Measurements from ENCODE around the gene DCTPP1.

DCTPP1 gene

DNA sequence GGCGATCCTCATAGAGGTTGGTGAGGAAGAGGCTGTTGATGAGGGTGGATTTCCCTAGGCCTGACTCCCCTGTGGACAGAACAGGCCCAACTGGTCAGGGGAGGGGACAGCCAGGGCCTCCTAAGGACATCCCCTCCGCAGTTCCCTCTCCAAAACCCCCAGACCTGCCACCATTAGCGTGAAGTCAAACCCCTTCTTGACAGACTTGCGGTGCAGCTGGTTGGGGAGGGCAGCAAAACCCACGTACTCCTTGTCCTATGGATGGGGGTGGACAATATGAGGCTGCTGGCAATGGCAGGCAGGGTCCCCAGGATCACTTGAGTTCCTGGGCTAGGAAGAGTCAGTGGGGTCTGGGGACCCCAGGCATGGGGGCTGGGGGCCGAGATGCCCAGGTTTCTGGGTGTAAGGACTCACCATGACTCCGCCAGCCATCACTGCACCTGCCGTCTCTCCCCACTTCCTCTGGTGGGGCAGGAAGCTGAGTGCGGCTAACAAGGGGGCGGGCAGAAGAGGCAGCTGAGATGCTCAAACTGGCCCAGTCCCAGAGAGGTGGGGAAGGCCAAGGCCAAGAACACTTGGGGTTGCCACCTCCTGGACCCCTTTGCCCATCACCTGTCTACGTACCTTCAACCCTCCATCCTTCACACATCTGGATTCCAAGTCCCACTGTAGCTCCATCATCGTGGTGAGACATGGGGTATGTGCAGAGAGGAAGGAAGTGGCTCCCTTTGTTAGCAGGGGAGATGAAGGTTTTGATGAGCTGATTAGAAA, 47.5 kb downstream of the DCTPP1 start, which contains the start of gene SEPTIN1:
TSS of gene SEPTIN1 (minus strand) at position 451 of the 771 bp plus-strand sequence. CDS start at position 432, 19 bp downstream.
- peak in 3 of 4 experiments; percentile 45 to 72 (median 58) for DNase-seq (ENCODE audit: low read depth in 4 of 4, low spot score in 1 of 4)

DNA sequence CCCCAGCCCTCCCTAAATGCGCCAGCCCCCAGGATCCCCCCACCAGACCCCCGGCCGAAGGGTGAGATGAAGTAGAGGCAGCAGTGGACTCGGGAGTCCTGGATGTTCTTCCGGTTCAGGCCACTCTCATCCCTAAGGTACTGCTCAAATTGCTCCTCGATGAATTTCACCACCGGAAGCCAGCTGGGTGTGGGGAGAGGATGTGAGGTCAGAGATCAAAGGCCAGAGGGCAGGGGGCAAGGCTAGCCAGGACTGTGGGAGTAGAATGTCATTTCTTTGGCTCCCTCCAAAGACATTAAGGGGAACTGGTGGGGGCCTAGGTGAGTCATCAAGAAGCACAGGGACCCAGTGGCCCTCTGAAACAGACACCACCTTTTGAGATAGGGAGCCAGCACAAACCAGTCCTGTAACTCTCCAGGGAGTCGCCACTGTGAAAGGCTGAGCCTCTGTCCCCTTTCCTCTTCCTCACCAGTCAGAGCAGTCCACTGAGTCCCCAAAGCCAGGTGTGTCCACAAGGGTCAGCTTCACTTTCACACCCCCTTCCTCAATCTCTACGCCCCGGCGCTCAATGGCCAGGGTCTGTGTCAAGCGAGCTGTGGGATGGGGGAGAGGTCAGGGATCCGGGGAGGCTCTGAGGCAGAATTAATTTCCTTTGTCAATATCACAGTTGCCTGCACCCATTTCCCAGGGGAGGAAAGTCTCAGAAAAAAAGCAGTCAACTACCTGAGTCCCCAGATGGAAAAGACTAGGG, 48.4 kb downstream of the DCTPP1 start:
- peak in 1 of 4 experiments; percentile 24 for DNase-seq (ENCODE audit: low read depth in 4 of 4, low spot score in 1 of 4)

DNA sequence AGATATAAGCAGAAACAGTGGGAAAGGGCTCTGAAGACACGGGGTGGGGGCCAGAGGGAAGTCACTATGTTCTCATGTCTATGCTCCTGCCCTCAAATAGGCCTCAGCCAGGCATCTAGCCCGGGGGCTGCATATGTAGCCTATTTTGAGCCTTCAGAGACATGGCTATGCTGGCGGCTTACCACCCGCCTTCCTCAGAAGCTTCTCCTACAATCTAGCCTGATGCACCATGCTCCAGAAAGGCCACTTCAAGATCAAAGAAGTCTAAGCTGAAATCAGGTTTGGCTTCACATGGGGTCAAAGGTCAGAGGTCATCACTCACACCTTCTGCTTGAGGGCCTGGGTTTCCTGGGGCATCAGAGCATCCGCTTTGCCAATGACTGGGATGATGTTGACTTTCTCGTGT, 49.0 kb downstream of the DCTPP1 start:
- no peak for DNase-seq (ENCODE audit: low read depth in 4 of 4, low spot score in 1 of 4)

DNA sequence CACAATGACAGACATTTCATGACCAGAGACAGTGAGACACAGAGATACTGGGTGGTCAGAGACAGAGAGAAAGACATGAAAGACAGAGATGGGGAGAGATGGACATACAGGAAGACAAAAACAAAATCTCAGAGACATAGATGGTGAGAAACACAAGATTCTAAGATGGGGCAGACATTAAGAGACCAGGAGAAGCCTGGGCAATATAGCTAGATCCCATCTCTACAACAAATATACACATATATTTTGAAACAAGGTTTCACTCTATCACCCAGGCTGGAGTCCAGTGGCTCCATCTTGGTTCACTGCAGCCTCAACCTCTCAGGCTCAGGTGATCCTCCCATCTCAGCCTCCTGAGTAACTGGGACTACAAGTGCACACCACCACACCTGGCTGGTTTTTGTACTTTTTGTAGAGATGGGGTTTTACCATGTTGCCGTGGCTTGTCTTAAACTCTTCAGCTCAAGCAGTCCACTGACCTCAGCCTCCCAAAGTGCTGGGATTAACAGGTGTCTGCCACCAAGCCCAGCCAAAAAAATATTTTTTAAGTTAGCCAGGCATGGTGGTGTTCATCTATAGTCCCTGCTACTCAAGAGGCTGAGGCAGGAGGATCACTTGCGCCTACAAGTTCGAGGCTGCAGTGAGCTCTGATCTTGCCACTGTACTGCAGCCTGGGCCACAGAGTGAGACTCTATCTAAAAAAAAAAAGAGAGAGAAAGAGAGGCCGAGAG, 49.6 kb downstream of the DCTPP1 start:
- no peak for DNase-seq (ENCODE audit: low read depth in 4 of 4, low spot score in 1 of 4)

DNA sequence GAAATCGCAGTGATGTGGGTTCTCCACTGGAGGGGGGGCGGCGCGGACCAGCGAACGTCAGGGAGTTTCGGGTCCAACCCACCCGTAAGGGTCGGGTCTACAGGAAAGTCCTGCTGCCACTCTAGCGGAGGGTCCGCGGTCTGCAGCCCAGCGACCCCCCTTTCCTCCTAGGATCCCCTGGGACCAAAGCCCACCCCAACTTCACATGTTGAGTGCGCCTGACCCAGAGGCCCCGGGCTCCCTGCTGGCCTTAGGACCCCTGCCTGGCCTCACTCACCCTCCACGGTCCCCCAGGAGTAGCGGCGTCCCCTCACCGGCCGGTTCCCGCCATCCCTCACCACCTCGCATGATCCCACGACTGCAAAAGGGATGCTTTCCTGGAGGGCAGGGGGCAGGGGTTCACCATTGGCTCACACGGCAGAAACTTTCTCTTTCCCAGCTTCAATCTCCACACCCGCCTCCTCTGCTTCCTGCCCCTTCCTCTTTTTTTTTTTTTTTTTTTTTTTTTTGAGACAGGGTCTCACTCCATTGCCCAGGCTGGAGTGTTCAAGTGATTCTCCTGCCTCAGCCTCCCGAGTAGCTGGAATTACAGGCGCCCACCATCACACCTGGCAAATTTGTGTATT, 50.6 kb downstream of the DCTPP1 start:
- DNase-seq (ENCODE audit: low read depth in 4 of 4, low spot score in 1 of 4): no peak

DNA sequence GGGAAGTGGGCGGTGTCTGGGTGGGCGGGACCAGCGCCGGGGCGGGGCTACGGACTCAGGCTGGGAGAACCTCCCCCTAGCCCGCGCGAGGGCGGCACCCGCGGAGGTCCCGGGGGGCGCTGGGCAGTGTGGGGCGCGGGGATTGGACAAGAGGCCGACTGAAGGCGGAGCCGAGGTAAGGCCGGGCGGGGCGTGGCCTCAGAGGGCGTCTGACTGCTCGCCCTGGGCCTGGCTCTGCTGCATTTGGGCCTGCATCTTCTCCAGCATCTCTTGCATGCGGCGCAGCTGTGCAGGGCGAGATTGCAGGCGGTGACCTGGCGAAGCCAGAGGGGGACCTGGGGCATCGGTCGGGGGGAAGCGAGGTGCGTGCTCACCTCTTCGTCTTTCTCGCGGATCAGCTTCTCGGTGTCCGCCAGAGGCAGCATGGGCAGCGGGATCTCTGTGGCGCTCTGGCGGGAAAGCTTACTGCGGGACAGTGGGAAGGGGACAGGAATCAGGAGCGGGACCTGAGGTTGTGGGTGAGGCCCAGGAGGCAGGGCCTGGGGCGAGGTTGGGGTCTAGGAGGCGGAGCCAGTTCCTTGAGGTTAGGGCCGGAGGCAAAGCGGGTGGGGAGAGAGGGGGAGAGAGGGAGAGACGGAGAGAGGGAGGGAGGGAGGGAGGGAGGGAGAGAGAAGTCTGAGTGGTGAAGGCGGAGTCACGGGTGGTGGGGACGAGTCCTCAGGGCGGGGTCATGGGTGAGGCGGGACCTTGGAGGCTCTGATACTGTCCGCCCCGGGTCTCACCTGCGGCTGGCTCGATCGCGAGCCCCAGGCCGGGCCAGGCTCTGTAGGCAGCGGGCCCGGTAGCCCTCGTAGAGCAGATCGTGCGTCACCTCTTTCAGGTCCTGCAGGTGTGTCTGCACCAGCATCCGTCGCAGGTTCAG, 51.3 kb downstream of the DCTPP1 start:
- peak; percentile 98 to 99 (median 98) for DNase-seq (ENCODE audit: low read depth in 4 of 4, low spot score in 1 of 4)

DNA sequence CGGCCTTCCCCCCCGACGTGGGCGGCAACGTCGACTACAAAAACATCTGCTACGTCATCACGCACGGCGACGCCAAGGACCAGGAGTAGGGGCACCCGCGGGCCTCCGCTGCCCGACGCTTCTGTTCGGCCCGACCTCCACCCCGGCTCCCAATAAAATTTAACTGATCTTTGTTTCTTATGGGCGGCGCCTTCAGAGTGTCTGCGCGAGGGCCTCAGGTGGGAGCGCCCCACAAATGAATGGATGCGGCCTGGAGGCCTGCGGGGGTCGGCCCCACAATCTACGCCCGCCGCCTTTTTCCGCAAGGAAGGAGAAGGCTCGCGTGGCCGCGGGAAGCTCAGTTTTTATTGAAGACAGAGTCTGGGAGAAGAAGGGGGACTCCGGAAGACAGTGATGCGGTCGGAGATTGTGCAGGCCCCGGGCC, 52.0 kb downstream of the DCTPP1 start:
- DNase-seq (ENCODE audit: low read depth in 4 of 4, low spot score in 1 of 4): peak in 3 of 4 experiments; percentile 58 to 81 (median 79)

DNA sequence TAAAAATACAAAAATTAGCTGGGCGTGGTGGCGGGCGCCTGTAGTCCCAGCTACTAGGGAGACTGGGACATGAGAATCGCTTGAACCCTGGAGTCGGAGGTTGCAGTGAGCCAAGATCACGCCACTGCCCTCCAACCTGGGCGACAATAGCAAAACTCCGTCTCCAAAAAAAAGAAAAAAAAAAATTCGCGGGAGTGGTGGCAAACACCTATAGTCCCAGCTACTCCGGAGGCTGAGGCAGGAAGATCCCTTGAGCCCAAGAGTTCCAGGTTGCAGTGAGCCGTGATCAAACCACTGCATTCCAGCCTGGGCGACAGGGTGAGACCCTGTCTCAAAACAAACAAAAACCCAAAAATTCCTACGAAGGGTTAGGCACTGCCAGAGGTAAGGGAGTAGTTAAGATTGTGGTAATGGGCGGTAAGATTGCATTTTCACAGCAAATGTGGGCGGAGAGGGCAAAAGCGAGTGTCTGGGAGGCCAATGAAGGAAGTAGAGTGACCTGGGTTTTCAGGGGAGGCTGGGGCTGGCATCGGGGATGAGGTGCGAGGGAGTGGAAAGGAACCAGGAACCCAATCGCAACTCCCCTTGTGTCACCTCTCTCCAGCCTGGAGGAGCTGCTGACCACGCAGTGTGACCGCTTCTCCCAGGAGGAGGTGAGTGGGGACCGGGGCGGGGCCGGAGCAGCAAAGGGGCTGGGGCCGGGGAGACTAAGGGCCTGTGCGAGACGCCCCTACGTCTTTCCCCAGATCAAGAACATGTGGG, 52.6 kb downstream of the DCTPP1 start:
- no peak for DNase-seq (ENCODE audit: low read depth in 4 of 4, low spot score in 1 of 4)

DNA sequence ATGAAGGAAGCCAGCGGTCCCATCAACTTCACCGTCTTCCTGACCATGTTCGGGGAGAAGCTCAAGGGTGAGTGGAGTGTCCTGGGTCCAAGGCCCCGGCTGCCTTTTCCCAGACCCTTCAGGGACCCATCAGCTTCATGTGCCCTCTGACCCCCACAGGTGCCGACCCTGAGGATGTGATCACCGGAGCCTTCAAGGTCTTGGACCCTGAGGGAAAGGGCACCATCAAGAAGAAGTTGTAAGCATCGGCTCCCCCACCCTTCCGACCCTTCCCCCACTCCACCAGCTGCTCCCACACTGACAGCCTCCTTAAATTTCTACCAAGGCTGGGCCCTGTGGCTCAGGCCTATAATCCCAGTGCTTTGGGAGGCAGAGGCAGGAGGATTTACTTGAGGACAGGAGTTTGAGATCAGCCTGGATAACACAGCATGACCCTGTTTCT, 53.3 kb downstream of the DCTPP1 start:
- DNase-seq (ENCODE audit: low read depth in 4 of 4, low spot score in 1 of 4): no peak

DNA sequence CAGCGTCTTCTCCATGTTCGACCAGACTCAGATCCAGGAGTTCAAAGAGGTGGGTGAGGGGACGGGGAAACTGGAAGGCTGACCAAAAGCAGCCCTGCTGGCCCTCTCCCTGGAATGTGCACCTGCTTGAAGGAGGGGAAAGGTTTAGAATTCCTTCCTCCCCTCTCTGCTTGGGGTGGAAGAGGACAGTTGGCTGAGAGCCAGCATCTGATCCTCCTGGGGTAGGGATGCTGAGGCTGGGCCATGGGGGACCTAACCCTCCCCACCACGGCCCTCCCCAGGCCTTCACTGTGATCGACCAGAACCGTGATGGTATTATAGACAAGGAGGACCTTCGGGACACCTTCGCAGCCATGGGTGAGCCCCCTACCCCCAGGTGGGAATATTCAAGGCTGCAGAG, 54.0 kb downstream of the DCTPP1 start:
- DNase-seq (ENCODE audit: low read depth in 4 of 4, low spot score in 1 of 4): no peak

DNA sequence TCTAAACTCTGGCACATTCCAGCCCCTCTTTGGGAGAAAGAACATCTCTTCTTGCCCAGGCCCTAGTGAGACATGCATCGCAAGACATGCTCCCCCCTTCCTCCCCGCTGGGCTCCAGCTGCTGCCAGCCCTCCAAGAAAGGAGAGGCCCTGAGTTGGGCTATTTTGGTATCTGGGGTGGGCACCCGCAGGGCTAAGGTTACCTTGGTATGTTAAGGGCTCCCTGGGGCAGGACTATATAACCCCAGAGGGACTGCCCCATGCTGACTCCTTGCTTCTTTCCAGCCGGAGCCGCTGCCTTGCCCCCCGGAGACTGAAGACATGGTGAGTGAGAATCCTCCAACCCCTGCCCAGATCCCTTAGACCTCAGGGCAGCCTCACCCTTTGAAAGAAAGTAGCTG, 55.3 kb downstream of the DCTPP1 start, which contains the start of gene MYL11:
TSS of gene MYL11 (plus strand) at position 265 of the 400 bp plus-strand sequence. CDS start at position 321, 56 bp downstream.
- DNase-seq (ENCODE audit: low read depth in 4 of 4, low spot score in 1 of 4): no peak
